ENCODE measurements around the gene SEMA3B. TPM values are rescaled to one million over a fixed set of nuclear protein-coding genes. Genes with fewer than 3 reads are reported as not detected.

SEMA3B gene
- total RNA-seq, 1 experiment from 2014 or later, result 7.3 TPM

- TF ChIP-seq ZNF219 (CRISPR knock-in tag; IDR thresholded peaks at IDR 0.05; ENCODE audit: borderline replicate concordance) (no peak), ZNF121 (CRISPR knock-in tag; IDR thresholded peaks at IDR 0.05) (no peak), E2F4 (CRISPR knock-in tag; IDR thresholded peaks at IDR 0.05; ENCODE audit: borderline replicate concordance, low read depth) (no peak), ZBTB21 (CRISPR knock-in tag; IDR thresholded peaks at IDR 0.05; ENCODE audit: borderline replicate concordance) (no peak), CREB1 (CRISPR knock-in tag; IDR thresholded peaks at IDR 0.05) (no peak), PREB (CRISPR knock-in tag; IDR thresholded peaks at IDR 0.05; ENCODE audit: borderline replicate concordance) (no peak), JUN (CRISPR knock-in tag; IDR thresholded peaks at IDR 0.05) (no peak), ZNF416 (CRISPR knock-in tag; IDR thresholded peaks at IDR 0.05) (no peak), PRRX2 (CRISPR knock-in tag; IDR thresholded peaks at IDR 0.05) (no peak), ZSCAN18 (CRISPR knock-in tag; IDR thresholded peaks at IDR 0.05) (no peak)
- H3K9me3 Mint-ChIP-seq, result no peaks in the 10 kb centered on the region
- H3K27ac Mint-ChIP-seq, result no peak overlapping the region
- ATAC-seq (no peak), DNase-seq (ENCODE audit: low spot score) (no peak)
- peaks cover 12% of the 10 kb centered on the region for H3K4me1 Mint-ChIP-seq
- no peak overlapping the region for H3K4me3 Mint-ChIP-seq
- H3K27me3 Mint-ChIP-seq (ENCODE audit: low read depth), result no peaks in the 10 kb centered on the region; the same call in 1 of the 2 replicates
- CTCF ChIA-PET, result no interaction called here
- peaks cover 21% of the 10 kb centered on the region for H3K36me3 Mint-ChIP-seq
- POLR2A ChIA-PET, result no interaction called here
Measured at GRCh38 chr3:50288387-50289007, 19.6 kb downstream of the SEMA3B start.

- POLR2A ChIA-PET, result interaction anchor here (0.9 kb wide), 1 partner anchor 9 kb away, joined by 3 read pairs; no protein-coding TSS in a partner anchor
- H3K27me3 Mint-ChIP-seq (ENCODE audit: low read depth), result no peaks in the 10 kb centered on the region; the same call in 1 of the 2 replicates
Measured at GRCh38 chr3:50289130-50289529, 20.2 kb downstream of the SEMA3B start.

More at GRCh38 chr3:50289130-50289529, 20.2 kb downstream of the SEMA3B start:
- ATAC-seq, result no peak
- TF ChIP-seq HMGA2 (CRISPR knock-in tag; IDR thresholded peaks at IDR 0.05), result no peak
- no peak for TF ChIP-seq E2F4 (CRISPR knock-in tag; IDR thresholded peaks at IDR 0.05; ENCODE audit: borderline replicate concordance, low read depth)
- no peak for TF ChIP-seq JAZF1 (CRISPR knock-in tag; IDR thresholded peaks at IDR 0.05)
- no peak for TF ChIP-seq FOXJ3 (CRISPR knock-in tag; IDR thresholded peaks at IDR 0.05; ENCODE audit: borderline replicate concordance)
- no peak for TF ChIP-seq USF1 (CRISPR knock-in tag; IDR thresholded peaks at IDR 0.05)
- TF ChIP-seq TEAD1 (CRISPR knock-in tag; IDR thresholded peaks at IDR 0.05), result no peak
- TF ChIP-seq FOXP1 (CRISPR knock-in tag; IDR thresholded peaks at IDR 0.05; ENCODE audit: borderline replicate concordance), result no peak
- no peak for TF ChIP-seq KAT7 (CRISPR knock-in tag; IDR thresholded peaks at IDR 0.05; ENCODE audit: borderline replicate concordance)
- TF ChIP-seq ZNF263 (CRISPR knock-in tag; IDR thresholded peaks at IDR 0.05; ENCODE audit: low read depth), result no peak
- TF ChIP-seq ZBTB21 (CRISPR knock-in tag; IDR thresholded peaks at IDR 0.05; ENCODE audit: borderline replicate concordance), result no peak
- TF ChIP-seq STAT6 (CRISPR knock-in tag; conservative IDR thresholded peaks at IDR 0.05; ENCODE audit: low read depth), result no peak
- no peak for TF ChIP-seq ATF6 (CRISPR knock-in tag; IDR thresholded peaks at IDR 0.05)
- TF ChIP-seq ZSCAN18 (CRISPR knock-in tag; IDR thresholded peaks at IDR 0.05), result no peak
- Mint-ChIP-seq H3K4me1 (peaks cover 12% of the 10 kb centered on the region), H3K27ac (no peak overlapping the region), H3K36me3 (peaks cover 21% of the 10 kb centered on the region), H3K9me3 (no peaks in the 10 kb centered on the region), H3K4me3 (no peak overlapping the region)
- CTCF ChIA-PET, result interaction anchor here (0.6 kb wide), 1 partner anchor 62 kb away, joined by 3 read pairs; no protein-coding TSS in a partner anchor
- no peak for DNase-seq (ENCODE audit: low spot score)
